ENCODE measurements around the gene GRAMD2A.

The GRAMD2A gene

DNA sequence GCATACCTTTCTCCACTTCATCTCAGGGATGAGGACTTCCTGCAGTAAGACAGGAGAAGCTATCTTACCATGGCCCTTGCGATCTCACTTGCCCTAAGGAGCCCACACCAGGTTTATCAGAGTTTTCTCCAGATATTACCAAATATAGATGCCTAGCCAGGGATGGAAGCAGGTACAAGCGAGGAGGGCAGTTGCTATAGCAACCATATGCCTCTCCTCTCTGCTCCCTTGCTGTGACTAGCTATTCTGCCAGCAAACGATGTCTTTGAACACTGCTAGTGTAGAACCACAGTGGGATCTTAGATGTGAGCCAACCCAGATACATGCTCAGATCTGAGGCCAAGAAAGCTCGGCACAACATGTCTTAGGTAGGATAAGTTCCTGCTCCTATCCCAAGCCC is 33.9 kb downstream of the GRAMD2A start:
- FAIRE-seq, result no peak

- no peak for FAIRE-seq
These were observed 35.0 kb downstream of the GRAMD2A start for GRCh38 chr15:72162569-72162968.

DNA sequence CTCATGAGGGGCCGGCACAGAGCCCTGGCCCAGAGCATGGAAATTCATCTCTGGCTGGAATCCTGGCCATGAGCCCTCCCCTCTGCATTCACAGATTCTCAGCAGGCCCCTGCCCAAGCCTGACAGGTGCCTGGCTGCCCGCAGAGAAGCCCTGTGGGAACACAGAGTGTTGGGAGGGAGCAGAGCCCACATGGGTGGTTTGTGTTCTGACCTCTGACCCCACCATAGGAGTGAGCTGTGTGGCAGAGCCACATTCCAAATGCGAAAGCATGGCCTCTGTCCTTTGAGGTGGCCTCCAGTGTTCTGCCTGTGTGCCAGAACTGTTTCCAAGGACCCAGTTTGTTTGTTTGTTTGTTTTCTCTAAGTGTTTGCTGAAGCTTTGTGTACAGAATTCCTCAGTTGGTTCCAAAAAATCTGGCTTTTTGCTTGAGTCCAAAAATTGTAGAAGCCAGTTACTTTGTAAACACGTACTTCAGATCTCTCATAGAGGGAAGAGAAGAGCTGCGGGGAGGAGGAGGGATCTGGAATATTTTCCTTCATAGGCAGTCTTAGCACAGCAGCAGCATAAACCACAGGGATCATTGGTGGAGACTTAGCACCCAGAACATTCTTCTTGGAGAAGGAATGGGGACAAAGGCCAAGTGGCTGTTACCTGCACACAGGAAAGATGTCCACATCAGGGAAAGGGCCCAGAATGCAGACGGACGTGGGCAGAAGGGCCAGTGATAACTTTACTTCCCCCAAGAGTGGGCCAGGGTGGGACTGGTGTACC is 36.0 kb downstream of the GRAMD2A start:
- FAIRE-seq, result no peak

DNA sequence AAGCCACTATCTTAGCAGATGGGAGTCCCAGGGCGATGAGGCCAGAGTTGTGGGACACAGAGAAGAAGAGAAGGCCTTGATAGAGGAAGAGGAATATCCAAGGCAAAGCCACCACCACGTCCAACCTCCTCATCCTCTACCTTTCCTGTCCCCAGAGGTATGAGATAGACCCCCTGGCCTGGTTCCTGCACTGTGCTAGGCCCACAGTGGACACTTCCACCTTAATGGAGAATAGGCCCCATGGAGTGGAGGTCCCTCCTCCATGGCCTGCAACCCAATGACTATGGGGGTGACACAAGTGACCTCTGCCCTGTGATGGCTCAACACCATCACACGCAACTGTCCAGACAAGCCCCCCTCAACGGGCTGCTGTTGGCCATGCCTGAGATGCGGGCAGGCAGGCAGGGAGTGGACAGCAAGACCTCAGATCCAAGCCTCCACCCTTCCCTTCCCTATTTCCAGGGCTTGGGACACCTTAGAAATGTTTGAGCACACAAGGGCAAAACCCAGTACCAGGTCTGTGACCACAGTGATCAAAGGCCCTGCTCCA is 36.8 kb downstream of the GRAMD2A start:
- FAIRE-seq, result no peak

GRCh38 chr15:72156928-72157327 is 40.7 kb downstream of the GRAMD2A start:
- no peak for FAIRE-seq

DNA sequence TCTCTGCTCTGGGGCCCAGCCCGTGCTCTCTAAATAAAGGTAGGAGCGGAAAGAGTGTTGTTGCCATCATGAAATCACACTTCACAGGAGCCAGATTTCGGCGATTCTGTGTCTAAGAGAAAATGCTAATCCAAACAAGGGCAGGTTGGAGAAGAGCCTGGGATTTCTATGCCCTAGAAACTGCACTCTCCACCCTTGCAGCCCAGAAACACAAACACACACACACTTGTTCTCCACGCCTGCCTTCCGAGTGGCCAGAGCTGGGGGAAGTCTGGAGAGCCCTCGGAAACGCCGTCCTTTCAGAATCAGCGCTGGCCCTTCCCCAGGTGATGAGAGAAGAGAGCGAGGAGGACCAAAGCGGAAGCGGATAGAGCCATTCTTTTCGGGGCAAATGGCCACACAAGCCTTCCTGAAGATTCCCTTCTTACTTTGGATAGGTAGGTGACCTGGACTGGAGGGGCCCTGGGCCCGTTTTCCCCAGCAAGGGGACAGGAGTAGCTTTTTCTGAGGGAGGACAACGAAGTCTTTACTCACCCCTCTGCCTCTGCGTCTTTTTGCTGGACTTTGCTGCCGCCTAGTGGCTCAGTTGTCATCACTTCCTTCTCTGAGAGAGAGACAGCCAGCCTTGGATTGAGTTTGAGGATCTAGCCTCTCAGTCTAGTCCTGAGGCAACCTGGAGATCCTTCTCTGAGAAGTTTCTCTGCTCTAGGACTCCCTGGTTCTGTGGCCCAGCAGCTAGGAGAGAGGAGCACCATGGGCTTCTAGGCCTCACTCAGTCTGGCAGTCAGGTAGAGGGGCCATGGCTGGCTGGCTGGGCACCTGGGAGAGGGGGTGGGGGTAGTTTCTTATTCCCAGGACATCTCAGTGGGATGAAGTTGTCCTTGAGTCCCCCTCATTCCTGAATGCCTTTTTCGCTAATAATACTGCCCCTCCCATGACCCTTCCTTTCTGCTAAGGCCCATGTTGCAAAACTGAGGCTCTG is 41.7 kb downstream of the GRAMD2A start:
- FAIRE-seq, result no peak

DNA sequence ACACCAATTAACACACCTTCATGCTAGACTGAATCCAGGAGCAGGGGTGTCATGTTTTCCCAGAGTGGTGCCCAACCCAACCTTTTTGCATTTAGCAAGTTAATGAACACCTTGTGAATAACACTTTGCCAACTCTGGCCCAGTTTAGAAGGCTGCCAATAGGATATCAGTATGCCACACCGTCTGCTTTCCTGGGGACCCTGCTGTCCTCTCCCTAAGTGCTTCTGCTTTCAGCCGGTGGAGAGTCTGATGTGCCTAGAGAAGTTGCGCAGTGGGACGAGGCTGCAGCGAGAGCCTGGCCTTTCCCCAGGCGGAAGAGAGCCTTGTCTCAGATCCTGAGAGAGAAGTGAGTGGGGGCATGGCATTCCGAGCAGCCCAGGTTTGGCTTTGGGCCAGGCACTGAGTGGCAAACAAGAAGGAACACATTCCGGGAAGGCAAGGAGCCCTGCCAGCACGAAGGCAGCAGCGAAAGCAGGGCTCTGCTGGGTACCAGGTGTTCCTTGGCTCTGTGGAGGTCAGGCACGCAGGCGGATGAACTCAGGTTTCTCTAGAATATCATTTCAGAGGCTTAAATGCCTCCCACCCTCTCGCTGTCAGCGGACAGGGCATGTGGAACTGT is 42.5 kb downstream of the GRAMD2A start:
- no peak for FAIRE-seq

DNA sequence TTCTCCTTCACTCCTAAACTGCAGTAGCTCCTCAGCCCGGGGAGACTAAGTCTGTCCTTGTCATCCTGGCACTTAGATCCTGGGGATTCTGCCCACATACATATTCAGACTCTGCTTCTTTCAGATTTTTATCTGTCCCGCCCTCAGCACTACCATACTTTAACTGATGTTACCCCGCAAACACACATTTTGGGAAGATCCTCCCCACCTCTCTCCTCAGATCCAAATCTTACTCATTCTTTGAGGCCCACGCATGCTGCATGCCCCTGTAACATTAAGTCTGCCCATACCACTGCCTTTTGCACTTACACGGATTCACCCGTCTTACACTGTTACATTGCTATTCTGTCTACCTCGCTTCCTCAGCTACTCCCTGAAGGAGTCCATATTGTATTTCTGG is 43.3 kb downstream of the GRAMD2A start:
- FAIRE-seq, result no peak

- FAIRE-seq, result no peak
These were observed 44.2 kb downstream of the GRAMD2A start for GRCh38 chr15:72153269-72154000.

- FAIRE-seq, result no peak
These were observed 50.2 kb downstream of the GRAMD2A start for GRCh38 chr15:72147418-72147817.

DNA sequence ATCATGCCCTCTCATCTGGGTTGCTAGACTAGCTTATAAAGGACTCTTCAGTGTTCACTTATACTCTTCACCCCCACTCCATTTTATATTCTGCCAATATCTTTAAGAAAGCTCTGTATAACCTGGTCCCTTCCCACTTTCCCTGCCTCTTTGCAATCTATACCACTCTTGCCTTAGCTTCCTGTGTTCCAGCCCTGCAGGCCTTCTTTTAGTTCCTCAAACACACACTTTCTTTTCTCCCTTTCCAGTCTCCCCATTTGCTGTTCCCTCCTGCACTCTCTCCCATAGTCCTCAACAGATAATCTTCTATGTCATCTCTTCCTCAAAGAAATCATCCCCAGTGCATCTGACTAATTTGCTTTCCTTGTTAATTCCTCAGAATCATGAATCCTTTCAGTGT is 50.7 kb downstream of the GRAMD2A start:
- no peak for FAIRE-seq

GRCh38 chr15:72146221-72146620 is 51.4 kb downstream of the GRAMD2A start:
- FAIRE-seq, result no peak

DNA sequence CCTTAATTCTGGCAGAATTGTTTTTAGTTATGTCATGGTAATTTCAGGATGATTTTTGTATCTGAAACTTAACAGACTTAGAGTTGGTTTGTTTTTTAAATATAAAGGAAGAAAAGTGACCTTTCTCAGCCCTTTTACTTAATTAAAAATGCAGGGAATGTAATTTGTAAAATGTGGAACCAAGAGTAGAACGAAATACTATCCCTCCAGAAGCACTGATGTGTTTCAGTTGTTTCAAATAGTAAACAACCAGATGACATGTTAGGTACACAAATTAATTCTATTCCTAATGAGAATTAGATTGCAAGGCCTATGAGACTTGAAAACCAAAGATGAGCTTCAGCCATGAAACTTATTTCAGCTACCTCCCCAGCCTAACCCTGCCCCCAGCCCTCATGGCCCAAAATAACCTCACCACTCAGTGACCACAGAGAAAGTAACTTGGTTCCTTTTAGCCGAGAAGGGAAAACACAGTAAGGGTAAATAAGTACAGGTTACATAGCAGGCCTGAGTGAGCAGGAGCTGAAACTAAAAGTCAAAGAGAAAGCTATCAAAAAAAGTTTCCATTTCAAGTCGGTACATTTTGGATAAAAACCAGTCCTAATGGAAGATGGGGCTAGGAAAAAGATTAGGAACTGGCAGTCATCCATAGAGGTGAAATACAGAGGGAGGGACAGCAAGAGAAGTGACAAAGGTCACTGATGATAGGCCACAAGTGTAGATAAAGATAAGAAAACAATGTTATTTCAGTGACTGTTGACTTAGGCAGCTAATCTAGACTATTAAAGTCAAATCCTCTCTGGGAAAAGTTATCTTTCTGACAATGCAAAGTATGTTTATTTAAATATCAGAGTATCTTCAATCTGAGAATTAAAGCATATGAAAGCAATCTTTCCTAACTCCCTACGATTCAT is 56.2 kb downstream of the GRAMD2A start:
- no peak for FAIRE-seq

GRCh38 chr15:72140088-72140487 is 57.5 kb downstream of the GRAMD2A start:
- FAIRE-seq, result no peak

GRCh38 chr15:72139667-72140066 is 57.9 kb downstream of the GRAMD2A start:
- no peak for FAIRE-seq

GRCh38 chr15:72136170-72137051 is 61.2 kb downstream of the GRAMD2A start:
- no peak for FAIRE-seq

- FAIRE-seq, result no peak
These were observed 61.9 kb downstream of the GRAMD2A start for GRCh38 chr15:72135719-72136118.

- FAIRE-seq, result no peak
These were observed 64.4 kb downstream of the GRAMD2A start for GRCh38 chr15:72133211-72133610.

GRCh38 chr15:72131922-72132321 is 65.7 kb downstream of the GRAMD2A start:
- no peak for FAIRE-seq

DNA sequence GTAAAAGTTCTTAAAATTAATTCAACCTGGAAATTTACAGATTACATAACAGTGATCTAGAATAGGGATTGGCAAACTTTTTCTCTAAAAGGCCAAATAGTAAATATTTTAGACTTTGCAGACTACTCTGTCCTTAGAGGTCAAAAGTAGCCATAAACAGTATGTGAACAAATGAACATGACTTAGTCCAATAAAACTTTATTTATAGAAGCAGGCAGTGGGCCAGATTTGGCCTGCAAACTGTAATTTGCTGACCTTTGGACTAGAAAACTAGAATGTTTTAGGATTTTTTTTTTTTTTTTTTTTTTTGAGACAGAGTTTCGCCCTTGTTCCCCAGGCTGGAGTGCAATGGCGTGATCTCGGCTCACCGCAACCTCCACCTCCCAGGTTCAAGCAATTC is 67.3 kb downstream of the GRAMD2A start:
- no peak for FAIRE-seq

Data from colon (tissue), 2 donors.